Omental fat pad (tissue), 4 donors: ENCODE data around the gene LRRTM3. TPM values are rescaled to one million over a fixed set of nuclear protein-coding genes. Genes with fewer than 3 reads are reported as not detected.

Source experiments
- ATAC-seq: fragments of 150-250 bp; one replicate; pipeline ENCODE4 v1.9.1; 2016; ENCODE audit warnings: mild to moderate bottlenecking, moderate library complexity; ENCODE audit not compliant: low FRiP score
- DNase-seq: peaks from one replicate; pipeline ENCODE4 v3.0.0-alpha.2; 2019; ENCODE audit warnings: low spot score
- CTCF ChIP-seq, 3 donors: fragments of 450-650 bp; IDR thresholded peaks; one replicate each; pipeline ENCODE4 v1.5.1; 2016 to 2017; ENCODE audit warnings: antibody characterized with exemption in 3 of 3, mild to moderate bottlenecking in 3 of 3, moderate library complexity in 2 of 3
- total RNA-seq, 4 donors: library from RNA; depleted of rRNA; stranded (reverse); fragments of >200 nt; gene quantifications; one replicate each; pipeline ENCODE4 v1.1.0, GENCODE V29; 2016

Gene LRRTM3
- total RNA-seq, 4 donors from 2014 or later = 0.09 TPM; not detected in 3

GRCh38 chr10:67115972-67116371 lies 190.1 kb downstream of the LRRTM3 start:
- no peak for TF ChIP-seq CTCF (IDR thresholded peaks at IDR 0.05)
- ATAC-seq = peak; percentile 84
- DNase-seq = no peak

GRCh38 chr10:67119651-67120050 lies 193.8 kb downstream of the LRRTM3 start:
- ATAC-seq (no peak), DNase-seq (no peak)
- TF ChIP-seq CTCF (IDR thresholded peaks at IDR 0.05) = no peak

GRCh38 chr10:67127441-67127840 lies 201.6 kb downstream of the LRRTM3 start:
- no peak for ATAC-seq
- no peak for DNase-seq
- no peak for TF ChIP-seq CTCF (IDR thresholded peaks at IDR 0.05)

GRCh38 chr10:67140641-67141040 lies 214.8 kb downstream of the LRRTM3 start:
- no peak for DNase-seq
- no peak for ATAC-seq
- no peak for TF ChIP-seq CTCF (IDR thresholded peaks at IDR 0.05)

- DNase-seq (no peak), ATAC-seq (no peak)
- TF ChIP-seq CTCF (IDR thresholded peaks at IDR 0.05) = no peak
These were observed 215.5 kb downstream of the LRRTM3 start for GRCh38 chr10:67141300-67141699.

GRCh38 chr10:67144530-67144929 lies 218.7 kb downstream of the LRRTM3 start:
- ATAC-seq (no peak), DNase-seq (no peak)
- TF ChIP-seq CTCF (IDR thresholded peaks at IDR 0.05) = no peak
